Loucy (cell line): ENCODE data around the gene PAK2.

ENCODE experiments used
- H2AFZ ChIP-seq: fragments of 200-600 bp; sonication (generic); 2 replicates; pipeline ENCODE4 v1.6.0; 2016; ENCODE audit warnings: antibody characterized with exemption, mild to moderate bottlenecking, low read length, moderate library complexity
- H3F3A ChIP-seq: fragments of 200-600 bp; 2 replicates; pipeline ENCODE4 v1.6.0; 2016; ENCODE audit warnings: antibody characterized with exemption, low read depth, mild to moderate bottlenecking
- H3K27me3 ChIP-seq: fragments of 200-600 bp; sonication (generic); 2 replicates; pipeline ENCODE4 v1.6.1; 2014; ENCODE audit warnings: low read length, mild to moderate bottlenecking; ENCODE audit not compliant: insufficient read depth, poor library complexity, severe bottlenecking
- H3K36me3 ChIP-seq: fragments of 200-600 bp; sonication (generic); 2 replicates; pipeline ENCODE4 v1.6.1; 2016; ENCODE audit warnings: low read length; ENCODE audit not compliant: insufficient read depth
- H3K4me1 ChIP-seq: fragments of 200-600 bp; sonication (generic); 2 replicates; pipeline ENCODE4 v1.5.1; 2014; ENCODE audit warnings: low read length, mild to moderate bottlenecking; ENCODE audit not compliant: insufficient read depth, poor library complexity, severe bottlenecking
- H3K4me2 ChIP-seq: fragments of 200-600 bp; sonication (generic); 2 replicates; pipeline ENCODE4 v1.6.0; 2014; ENCODE audit warnings: antibody characterized with exemption, low read length, low read depth, mild to moderate bottlenecking; ENCODE audit not compliant: poor library complexity, severe bottlenecking
- H3K4me3 ChIP-seq: fragments of 200-600 bp; sonication (generic); 2 replicates; pipeline ENCODE4 v1.5.1; 2014; ENCODE audit warnings: low read length, mild to moderate bottlenecking, mixed read lengths; ENCODE audit not compliant: poor library complexity, severe bottlenecking
- H3K79me2 ChIP-seq: fragments of 200-600 bp; sonication (generic); 2 replicates; pipeline ENCODE4 v1.6.1; 2014; ENCODE audit warnings: low read length; ENCODE audit not compliant: insufficient read depth
- H3K9ac ChIP-seq: fragments of 200-600 bp; sonication (generic); 2 replicates; pipeline ENCODE4 v1.6.0; 2014; ENCODE audit warnings: mild to moderate bottlenecking, low read depth, low read length, moderate library complexity; ENCODE audit not compliant: poor library complexity, severe bottlenecking
- H3K9me2 ChIP-seq: fragments of 200-600 bp; sonication (generic); replicated peaks from 2 replicates; pipeline ENCODE4 v1.6.1; 2016; ENCODE audit warnings: low read depth, low read length, mixed read lengths
- H3K9me3 ChIP-seq: fragments of 200-600 bp; sonication (generic); 2 replicates; pipeline ENCODE4 v1.6.1; 2014; ENCODE audit warnings: mild to moderate bottlenecking, antibody characterized with exemption, low read length, low read depth; ENCODE audit not compliant: insufficient read depth
- H4K20me1 ChIP-seq: fragments of 200-600 bp; sonication (generic); 2 replicates; pipeline ENCODE4 v1.6.0; 2014; ENCODE audit warnings: antibody characterized with exemption, low read length, mild to moderate bottlenecking; ENCODE audit not compliant: insufficient read depth, poor library complexity, severe bottlenecking
- CTCF ChIP-seq: fragments of 200-600 bp; sonication (generic); conservative IDR thresholded peaks from 2 replicates; pipeline ENCODE4 v1.5.1; 2014; ENCODE audit warnings: mild to moderate bottlenecking, antibody characterized with exemption, low read length
- EZH2phosphoT487 ChIP-seq: fragments of 200-600 bp; IDR thresholded peaks from 2 replicates; pipeline ENCODE4 v1.6.1; 2018; ENCODE audit warnings: antibody characterized with exemption, mild to moderate bottlenecking, moderate library complexity, borderline replicate concordance

Gene PAK2

DNA sequence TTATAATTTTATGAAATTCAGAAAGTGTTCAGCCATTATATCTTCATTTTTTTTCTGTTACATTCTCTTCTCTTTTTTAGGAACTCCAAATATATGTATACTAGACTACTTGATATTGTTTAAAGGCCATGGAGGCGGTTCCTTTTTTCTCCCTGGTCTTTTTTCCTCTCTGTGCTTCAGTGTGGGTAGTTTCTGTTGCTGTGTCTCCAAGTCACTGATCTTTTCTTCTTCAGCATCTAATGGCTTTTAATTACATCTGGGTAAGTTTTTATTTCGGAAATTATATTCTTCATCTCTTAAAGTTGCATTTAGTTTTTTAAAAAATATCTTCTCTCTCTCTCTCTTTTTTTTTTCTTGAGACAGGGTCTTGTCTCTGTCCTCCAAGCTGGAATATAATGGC is 18.6 kb upstream of the PAK2 start:
- no peaks in the 10 kb centered on the region for H3K27me3 ChIP-seq
- no peak overlapping the region for H3K4me2 ChIP-seq
- H3K4me1 ChIP-seq = no peaks in the 10 kb centered on the region
- H3K4me3 ChIP-seq = no peak overlapping the region
- no peaks in the 10 kb centered on the region for H3K9me3 ChIP-seq
- H3K9me2 ChIP-seq = no peaks in the 10 kb centered on the region
- no peaks in the 10 kb centered on the region for H3K36me3 ChIP-seq
- TF ChIP-seq CTCF (no peak), EZH2phosphoT487 (no peak)
- 0 out of 2 replicates have a peak, but pooled peaks cover 3% of the 10 kb centered on the region for H3F3A ChIP-seq
- H3K9ac ChIP-seq = no peak overlapping the region
- H3K79me2 ChIP-seq = no peaks in the 10 kb centered on the region
- no peaks in the 10 kb centered on the region for H4K20me1 ChIP-seq
- H2AFZ ChIP-seq = no peak overlapping the region

GRCh38 chr3:196726788-196727675 is 12.6 kb upstream of the PAK2 start:
- H3K9me2 ChIP-seq = no peaks in the 10 kb centered on the region
- H3K4me3 ChIP-seq = no peak overlapping the region
- TF ChIP-seq CTCF (no peak), EZH2phosphoT487 (no peak)
- H3K79me2 ChIP-seq = no peaks in the 10 kb centered on the region
- H3K27me3 ChIP-seq = no peaks in the 10 kb centered on the region
- H2AFZ ChIP-seq = no peak overlapping the region
- no peak overlapping the region for H3K9ac ChIP-seq
- 0 out of 2 replicates have a peak, but pooled peaks cover 4% of the 10 kb centered on the region for H3K36me3 ChIP-seq
- H3F3A ChIP-seq = peaks cover 5% of the 10 kb centered on the region; the same call in 1 of the 2 replicates
- peaks cover 4% of the 10 kb centered on the region for H3K4me1 ChIP-seq
- H3K9me3 ChIP-seq = no peaks in the 10 kb centered on the region
- no peaks in the 10 kb centered on the region for H4K20me1 ChIP-seq
- no peak overlapping the region for H3K4me2 ChIP-seq

DNA sequence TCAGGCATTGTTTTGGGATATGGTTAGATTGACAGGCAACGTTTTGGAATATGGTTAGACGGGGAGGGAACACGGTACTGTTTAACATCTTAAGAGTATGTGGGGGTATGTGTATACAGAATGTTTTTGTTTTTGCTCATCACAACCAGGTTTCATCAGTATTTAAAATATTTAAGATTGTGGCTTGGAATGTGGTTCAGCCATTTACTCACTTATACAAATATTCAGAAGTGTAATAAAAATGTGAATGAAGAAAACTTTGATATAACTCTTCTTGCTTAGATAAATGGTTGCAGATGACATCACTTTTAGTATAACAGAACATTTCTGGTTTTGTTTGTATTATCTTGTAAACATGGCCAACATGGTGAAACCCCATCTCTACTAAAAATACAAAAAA is 3.9 kb upstream of the PAK2 start:
- H3K4me3 ChIP-seq = no peak overlapping the region

More for the DNA sequence above, 3.9 kb upstream of the PAK2 start:
- H2AFZ ChIP-seq = no peak overlapping the region
- H3K9me3 ChIP-seq = no peaks in the 10 kb centered on the region
- H3K9me2 ChIP-seq = no peaks in the 10 kb centered on the region
- H3F3A ChIP-seq = peaks cover 2% of the 10 kb centered on the region; the same call in 1 of the 2 replicates
- H3K27me3 ChIP-seq = no peaks in the 10 kb centered on the region
- H3K4me2 ChIP-seq = no peak overlapping the region
- H4K20me1 ChIP-seq = peaks cover 5% of the 10 kb centered on the region
- H3K36me3 ChIP-seq = no peaks in the 10 kb centered on the region
- H3K4me1 ChIP-seq = peaks cover 4% of the 10 kb centered on the region
- H3K79me2 ChIP-seq = peaks cover 9% of the 10 kb centered on the region
- TF ChIP-seq CTCF = no peak
- no peak for TF ChIP-seq EZH2phosphoT487
- H3K9ac ChIP-seq = no peak overlapping the region
